ENCODE measurements around the gene CSNK1G2. TPM values are rescaled to one million over a fixed set of nuclear protein-coding genes. Genes with fewer than 3 reads are reported as not detected.

Gene CSNK1G2
- total and polyA plus RNA-seq, 2 of the 13 experiments (the other 11 are each of a cell fraction or from before 2014, with no cell fraction given): 53.8 to 72.5 TPM

GRCh38 chr19:1936916-1937610, 3.9 kb upstream of the CSNK1G2 start (continued):
- TF ChIP-seq, protein P1, sequence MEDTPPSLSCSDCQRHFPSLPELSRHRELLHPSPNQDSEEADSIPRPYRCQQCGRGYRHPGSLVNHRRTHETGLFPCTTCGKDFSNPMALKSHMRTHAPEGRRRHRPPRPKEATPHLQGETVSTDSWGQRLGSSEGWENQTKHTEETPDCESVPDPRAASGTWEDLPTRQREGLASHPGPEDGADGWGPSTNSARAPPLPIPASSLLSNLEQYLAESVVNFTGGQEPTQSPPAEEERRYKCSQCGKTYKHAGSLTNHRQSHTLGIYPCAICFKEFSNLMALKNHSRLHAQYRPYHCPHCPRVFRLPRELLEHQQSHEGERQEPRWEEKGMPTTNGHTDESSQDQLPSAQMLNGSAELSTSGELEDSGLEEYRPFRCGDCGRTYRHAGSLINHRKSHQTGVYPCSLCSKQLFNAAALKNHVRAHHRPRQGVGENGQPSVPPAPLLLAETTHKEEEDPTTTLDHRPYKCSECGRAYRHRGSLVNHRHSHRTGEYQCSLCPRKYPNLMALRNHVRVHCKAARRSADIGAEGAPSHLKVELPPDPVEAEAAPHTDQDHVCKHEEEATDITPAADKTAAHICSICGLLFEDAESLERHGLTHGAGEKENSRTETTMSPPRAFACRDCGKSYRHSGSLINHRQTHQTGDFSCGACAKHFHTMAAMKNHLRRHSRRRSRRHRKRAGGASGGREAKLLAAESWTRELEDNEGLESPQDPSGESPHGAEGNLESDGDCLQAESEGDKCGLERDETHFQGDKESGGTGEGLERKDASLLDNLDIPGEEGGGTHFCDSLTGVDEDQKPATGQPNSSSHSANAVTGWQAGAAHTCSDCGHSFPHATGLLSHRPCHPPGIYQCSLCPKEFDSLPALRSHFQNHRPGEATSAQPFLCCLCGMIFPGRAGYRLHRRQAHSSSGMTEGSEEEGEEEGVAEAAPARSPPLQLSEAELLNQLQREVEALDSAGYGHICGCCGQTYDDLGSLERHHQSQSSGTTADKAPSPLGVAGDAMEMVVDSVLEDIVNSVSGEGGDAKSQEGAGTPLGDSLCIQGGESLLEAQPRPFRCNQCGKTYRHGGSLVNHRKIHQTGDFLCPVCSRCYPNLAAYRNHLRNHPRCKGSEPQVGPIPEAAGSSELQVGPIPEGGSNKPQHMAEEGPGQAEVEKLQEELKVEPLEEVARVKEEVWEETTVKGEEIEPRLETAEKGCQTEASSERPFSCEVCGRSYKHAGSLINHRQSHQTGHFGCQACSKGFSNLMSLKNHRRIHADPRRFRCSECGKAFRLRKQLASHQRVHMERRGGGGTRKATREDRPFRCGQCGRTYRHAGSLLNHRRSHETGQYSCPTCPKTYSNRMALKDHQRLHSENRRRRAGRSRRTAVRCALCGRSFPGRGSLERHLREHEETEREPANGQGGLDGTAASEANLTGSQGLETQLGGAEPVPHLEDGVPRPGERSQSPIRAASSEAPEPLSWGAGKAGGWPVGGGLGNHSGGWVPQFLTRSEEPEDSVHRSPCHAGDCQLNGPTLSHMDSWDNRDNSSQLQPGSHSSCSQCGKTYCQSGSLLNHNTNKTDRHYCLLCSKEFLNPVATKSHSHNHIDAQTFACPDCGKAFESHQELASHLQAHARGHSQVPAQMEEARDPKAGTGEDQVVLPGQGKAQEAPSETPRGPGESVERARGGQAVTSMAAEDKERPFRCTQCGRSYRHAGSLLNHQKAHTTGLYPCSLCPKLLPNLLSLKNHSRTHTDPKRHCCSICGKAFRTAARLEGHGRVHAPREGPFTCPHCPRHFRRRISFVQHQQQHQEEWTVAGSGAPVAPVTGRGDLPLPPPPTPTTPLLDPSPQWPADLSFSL (CRISPR knock-in tag; IDR thresholded peaks at IDR 0.05): no peak
- TF ChIP-seq ZNF746 (CRISPR knock-in tag; IDR thresholded peaks at IDR 0.05) (no peak), BCL6 (CRISPR knock-in tag; IDR thresholded peaks at IDR 0.05) (no peak), SOX5 (CRISPR knock-in tag; IDR thresholded peaks at IDR 0.05; ENCODE audit: borderline replicate concordance) (no peak), HOXA9 (CRISPR knock-in tag; IDR thresholded peaks at IDR 0.05; ENCODE audit: borderline replicate concordance) (no peak), ZNF484 (CRISPR knock-in tag; IDR thresholded peaks at IDR 0.05; ENCODE audit: borderline replicate concordance, low read depth) (no peak), KLF9 (CRISPR knock-in tag; IDR thresholded peaks at IDR 0.05; ENCODE audit: low read depth) (no peak), KLF11 (CRISPR knock-in tag; IDR thresholded peaks at IDR 0.05) (no peak), SATB2 (CRISPR knock-in tag; IDR thresholded peaks at IDR 0.05) (no peak), ZFP82 (CRISPR knock-in tag; IDR thresholded peaks at IDR 0.05; ENCODE audit: borderline replicate concordance) (no peak), SP5 (CRISPR knock-in tag; IDR thresholded peaks at IDR 0.05; ENCODE audit: borderline replicate concordance, low read depth) (no peak)
- TF ChIP-seq, protein P2, sequence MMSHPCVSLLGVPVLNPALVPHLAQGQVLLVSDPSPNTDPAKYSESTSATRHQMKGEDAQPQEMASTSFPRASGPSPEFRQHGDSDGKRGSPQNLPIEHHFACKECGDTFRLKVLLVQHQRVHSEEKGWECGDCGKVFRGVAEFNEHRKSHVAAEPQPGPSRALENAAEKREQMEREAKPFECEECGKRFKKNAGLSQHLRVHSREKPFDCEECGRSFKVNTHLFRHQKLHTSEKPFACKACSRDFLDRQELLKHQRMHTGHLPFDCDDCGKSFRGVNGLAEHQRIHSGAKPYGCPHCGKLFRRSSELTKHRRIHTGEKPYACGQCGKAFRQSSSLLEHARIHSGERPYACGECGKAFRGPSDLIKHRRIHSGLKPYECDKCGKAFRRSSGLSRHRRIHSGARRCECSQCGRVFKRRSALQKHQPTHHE (CRISPR knock-in tag; IDR thresholded peaks at IDR 0.05; ENCODE audit: borderline replicate concordance): no peak
- TF ChIP-seq, protein P3, sequence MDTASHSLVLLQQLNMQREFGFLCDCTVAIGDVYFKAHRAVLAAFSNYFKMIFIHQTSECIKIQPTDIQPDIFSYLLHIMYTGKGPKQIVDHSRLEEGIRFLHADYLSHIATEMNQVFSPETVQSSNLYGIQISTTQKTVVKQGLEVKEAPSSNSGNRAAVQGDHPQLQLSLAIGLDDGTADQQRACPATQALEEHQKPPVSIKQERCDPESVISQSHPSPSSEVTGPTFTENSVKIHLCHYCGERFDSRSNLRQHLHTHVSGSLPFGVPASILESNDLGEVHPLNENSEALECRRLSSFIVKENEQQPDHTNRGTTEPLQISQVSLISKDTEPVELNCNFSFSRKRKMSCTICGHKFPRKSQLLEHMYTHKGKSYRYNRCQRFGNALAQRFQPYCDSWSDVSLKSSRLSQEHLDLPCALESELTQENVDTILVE (CRISPR knock-in tag; IDR thresholded peaks at IDR 0.05): no peak
- TF ChIP-seq, protein P4, sequence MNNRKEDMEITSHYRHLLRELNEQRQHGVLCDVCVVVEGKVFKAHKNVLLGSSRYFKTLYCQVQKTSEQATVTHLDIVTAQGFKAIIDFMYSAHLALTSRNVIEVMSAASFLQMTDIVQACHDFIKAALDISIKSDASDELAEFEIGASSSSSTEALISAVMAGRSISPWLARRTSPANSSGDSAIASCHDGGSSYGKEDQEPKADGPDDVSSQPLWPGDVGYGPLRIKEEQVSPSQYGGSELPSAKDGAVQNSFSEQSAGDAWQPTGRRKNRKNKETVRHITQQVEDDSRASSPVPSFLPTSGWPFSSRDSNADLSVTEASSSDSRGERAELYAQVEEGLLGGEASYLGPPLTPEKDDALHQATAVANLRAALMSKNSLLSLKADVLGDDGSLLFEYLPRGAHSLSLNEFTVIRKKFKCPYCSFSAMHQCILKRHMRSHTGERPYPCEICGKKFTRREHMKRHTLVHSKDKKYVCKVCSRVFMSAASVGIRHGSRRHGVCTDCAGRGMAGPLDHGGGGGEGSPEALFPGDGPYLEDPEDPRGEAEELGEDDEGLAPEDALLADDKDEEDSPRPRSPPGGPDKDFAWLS (CRISPR knock-in tag; IDR thresholded peaks at IDR 0.05; ENCODE audit: borderline replicate concordance): no peak
- TF ChIP-seq, protein P5, sequence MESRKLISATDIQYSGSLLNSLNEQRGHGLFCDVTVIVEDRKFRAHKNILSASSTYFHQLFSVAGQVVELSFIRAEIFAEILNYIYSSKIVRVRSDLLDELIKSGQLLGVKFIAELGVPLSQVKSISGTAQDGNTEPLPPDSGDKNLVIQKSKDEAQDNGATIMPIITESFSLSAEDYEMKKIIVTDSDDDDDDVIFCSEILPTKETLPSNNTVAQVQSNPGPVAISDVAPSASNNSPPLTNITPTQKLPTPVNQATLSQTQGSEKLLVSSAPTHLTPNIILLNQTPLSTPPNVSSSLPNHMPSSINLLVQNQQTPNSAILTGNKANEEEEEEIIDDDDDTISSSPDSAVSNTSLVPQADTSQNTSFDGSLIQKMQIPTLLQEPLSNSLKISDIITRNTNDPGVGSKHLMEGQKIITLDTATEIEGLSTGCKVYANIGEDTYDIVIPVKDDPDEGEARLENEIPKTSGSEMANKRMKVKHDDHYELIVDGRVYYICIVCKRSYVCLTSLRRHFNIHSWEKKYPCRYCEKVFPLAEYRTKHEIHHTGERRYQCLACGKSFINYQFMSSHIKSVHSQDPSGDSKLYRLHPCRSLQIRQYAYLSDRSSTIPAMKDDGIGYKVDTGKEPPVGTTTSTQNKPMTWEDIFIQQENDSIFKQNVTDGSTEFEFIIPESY (CRISPR knock-in tag; IDR thresholded peaks at IDR 0.05): 0 out of 2 replicates have a peak, but pooled peaks have one; percentile 10
